PC-3 (cell line): ENCODE data around the gene CUTA. TPM values are rescaled to one million over a fixed set of nuclear protein-coding genes. Genes with fewer than 3 reads are reported as not detected.
A peak's percentile ranks its signal among the peaks of the same experiment; 100 is the strongest.

ENCODE experiments used
- ATAC-seq: fragments of 200-7000 bp; cut with Tn5 transposase; 2 replicates; pipeline ENCODE4 v1.9.1; 2020; ENCODE audit warnings: mild to moderate bottlenecking, moderate library complexity
- BruUV-seq: library from RNA; stranded (reverse); fragments of 400-500 nt; replicated peaks from 2 replicates; lab custom pipeline; 2021; lab: Mats Ljungman, UMichigan
- CTCF ChIA-PET: fragments of 300-600 bp; sonication (Branson Sonifier 250); formaldehyde crosslinking; loops from one replicate; lab custom pipeline; 2022; ENCODE audit warnings: antibody characterized with exemption; lab: Charles Lee
- POLR2A ChIA-PET: fragments of 300-600 bp; sonication (Branson Sonifier 250); formaldehyde crosslinking; loops from one replicate; lab custom pipeline; 2022; ENCODE audit warnings: antibody characterized with exemption; ENCODE audit not compliant: unreplicated experiment; lab: Charles Lee
- DNase-seq: peaks from one replicate; pipeline ENCODE4 v3.0.0-alpha.2; 2015
- H2AFZ ChIP-seq: fragments of 300-600 bp; sonication (generic); 2 replicates; pipeline ENCODE4 v1.6.0; 2016; ENCODE audit warnings: antibody characterized with exemption, low read length
- H3F3A ChIP-seq: fragments of 300-600 bp; sonication (generic); one replicate; pipeline ENCODE4 v1.6.0; 2017; ENCODE audit warnings: antibody characterized with exemption, low read length, control low read depth, mild to moderate bottlenecking; ENCODE audit not compliant: unreplicated experiment
- H3K27ac ChIP-seq: fragments of 300-600 bp; sonication (generic); 2 replicates; pipeline ENCODE4 v1.5.1; 2016; ENCODE audit warnings: mild to moderate bottlenecking, low read length
- H3K27me3 ChIP-seq: fragments of 300-600 bp; sonication (generic); 2 replicates; pipeline ENCODE4 v1.6.1; 2016; ENCODE audit warnings: low read length, mixed read lengths
- H3K36me3 ChIP-seq: fragments of 300-600 bp; sonication (generic); 2 replicates; pipeline ENCODE4 v1.6.1; 2016; ENCODE audit warnings: low read depth, mixed run types, low read length, mixed read lengths
- H3K4me1 ChIP-seq: fragments of 300-600 bp; sonication (generic); 2 replicates; pipeline ENCODE4 v1.5.1; 2016; ENCODE audit warnings: low read length; ENCODE audit not compliant: insufficient read depth
- H3K4me2 ChIP-seq: fragments of 300-600 bp; sonication (generic); 2 replicates; pipeline ENCODE4 v1.6.0; 2016; ENCODE audit warnings: low read length
- H3K4me3 ChIP-seq: fragments of 300-600 bp; sonication (generic); 2 replicates; pipeline ENCODE4 v1.5.1; 2016; ENCODE audit warnings: mild to moderate bottlenecking, low read length, mixed read lengths
- H3K79me2 ChIP-seq: fragments of 300-600 bp; sonication (generic); 2 replicates; pipeline ENCODE4 v1.6.1; 2017; ENCODE audit warnings: low read length, mixed read lengths
- H3K9ac ChIP-seq: fragments of 300-600 bp; sonication (generic); 2 replicates; pipeline ENCODE4 v1.6.0; 2016; ENCODE audit warnings: mild to moderate bottlenecking, low read length
- H3K9me2 ChIP-seq: fragments of 300-600 bp; sonication (generic); replicated peaks from 2 replicates; pipeline ENCODE4 v1.6.1; 2016; ENCODE audit warnings: mixed run types, low read length, mixed read lengths
- H3K9me3 ChIP-seq: fragments of 300-600 bp; sonication (generic); 2 replicates; pipeline ENCODE4 v1.6.1; 2016; ENCODE audit warnings: low read length, mixed read lengths
- H4K20me1 ChIP-seq: fragments of 300-600 bp; sonication (generic); 2 replicates; pipeline ENCODE4 v1.6.1; 2016; ENCODE audit warnings: low read length, mixed read lengths
- EZH2 ChIP-seq: fragments of 300-600 bp; sonication (generic); IDR thresholded peaks from one replicate; pipeline ENCODE4 v1.6.1; 2017; ENCODE audit warnings: antibody characterized with exemption, mild to moderate bottlenecking, low read length; ENCODE audit not compliant: unreplicated experiment
- EZH2phosphoT487 ChIP-seq: fragments of 300-600 bp; sonication (generic); IDR thresholded peaks from 2 replicates; pipeline ENCODE4 v1.6.1; 2018; ENCODE audit warnings: mild to moderate bottlenecking, antibody characterized with exemption, low read length, borderline replicate concordance
- intact Hi-C: fragments of 100-400 bp; cut with micrococcal nuclease; formaldehyde crosslinking; loops from 2 replicates; pipeline ENCODE4 v1.9.0; 2023
- total RNA-seq: library from RNA; depleted of rRNA; stranded (reverse); fragments of >200 nt; gene quantifications from 2 replicates; pipeline ENCODE4 v1.2.3, GENCODE V29; 2014
- TF ChIP-seq, protein P1 (sequence below): fragments of 300-600 bp; sonication (generic); conservative IDR thresholded peaks from 2 replicates; pipeline ENCODE4 v1.5.1; 2017; ENCODE audit warnings: antibody characterized with exemption, low read depth, mild to moderate bottlenecking, low read length

The CUTA gene
- total RNA-seq, 1 experiment from 2014 or later = 242 TPM

- Histone ChIP-seq H3K4me1 (peaks cover 30% of the 10 kb centered on the region), H3K9me3 (no peaks in the 10 kb centered on the region), H3K27ac (no peak within 1 kb of the TSS), H3K4me2 (peak within 1 kb of the TSS; percentile 42), H2AFZ (no peak within 1 kb of the TSS), H3K9me2 (no peaks in the 10 kb centered on the region), H3K27me3 (no peaks in the 10 kb centered on the region), H3K9ac (no peak within 1 kb of the TSS), H3F3A (no peaks in the 10 kb centered on the region), H3K4me3 (no peak within 1 kb of the TSS), H3K79me2 (peaks cover 27% of the 10 kb centered on the region), H3K36me3 (peaks cover 8% of the 10 kb centered on the region; the same call in 1 of the 2 replicates), H4K20me1 (no peaks in the 10 kb centered on the region)
- intact Hi-C loops = loop anchor here (10.0 kb wide), 1 partner anchor 215 kb away; the partner anchor contains the start of genes HSD17B8, RING1, RXRB and SLC39A7
- DNase-seq (no peak), ATAC-seq (no peak)
- ChIA-PET POLR2A (no interaction called here), CTCF (no interaction called here)
- BruUV-seq = no TSS peak
- TF ChIP-seq EZH2phosphoT487 = no peak
- TF ChIP-seq, protein P1, sequence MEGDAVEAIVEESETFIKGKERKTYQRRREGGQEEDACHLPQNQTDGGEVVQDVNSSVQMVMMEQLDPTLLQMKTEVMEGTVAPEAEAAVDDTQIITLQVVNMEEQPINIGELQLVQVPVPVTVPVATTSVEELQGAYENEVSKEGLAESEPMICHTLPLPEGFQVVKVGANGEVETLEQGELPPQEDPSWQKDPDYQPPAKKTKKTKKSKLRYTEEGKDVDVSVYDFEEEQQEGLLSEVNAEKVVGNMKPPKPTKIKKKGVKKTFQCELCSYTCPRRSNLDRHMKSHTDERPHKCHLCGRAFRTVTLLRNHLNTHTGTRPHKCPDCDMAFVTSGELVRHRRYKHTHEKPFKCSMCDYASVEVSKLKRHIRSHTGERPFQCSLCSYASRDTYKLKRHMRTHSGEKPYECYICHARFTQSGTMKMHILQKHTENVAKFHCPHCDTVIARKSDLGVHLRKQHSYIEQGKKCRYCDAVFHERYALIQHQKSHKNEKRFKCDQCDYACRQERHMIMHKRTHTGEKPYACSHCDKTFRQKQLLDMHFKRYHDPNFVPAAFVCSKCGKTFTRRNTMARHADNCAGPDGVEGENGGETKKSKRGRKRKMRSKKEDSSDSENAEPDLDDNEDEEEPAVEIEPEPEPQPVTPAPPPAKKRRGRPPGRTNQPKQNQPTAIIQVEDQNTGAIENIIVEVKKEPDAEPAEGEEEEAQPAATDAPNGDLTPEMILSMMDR = no peak
- TF ChIP-seq EZH2 = no peak
Measured at GRCh38 chr6:33419580-33420490, 1.9 kb upstream of the CUTA start, which contains the start of gene SYNGAP1. Gene SYNGAP1 (plus strand): TSS chr6:33420065. CDS start chr6:33420265, 200 bp downstream.

GRCh38 chr6:33418690-33419291 lies 884 bp upstream of the CUTA start:
- BruUV-seq = TSS peak; percentile 75
- Histone ChIP-seq H3K4me1 (peaks cover 28% of the 10 kb centered on the region), H3K27me3 (no peaks in the 10 kb centered on the region), H3F3A (no peaks in the 10 kb centered on the region), H4K20me1 (no peaks in the 10 kb centered on the region), H3K4me3 (peak overlapping the region; percentile 47; the same call in 1 of the 2 replicates), H3K9me2 (no peaks in the 10 kb centered on the region), H3K27ac (peak overlapping the region; percentile 44), H3K36me3 (peaks cover 11% of the 10 kb centered on the region; the same call in 1 of the 2 replicates), H3K9ac (peak overlapping the region; percentile 46), H3K9me3 (no peaks in the 10 kb centered on the region), H3K79me2 (peaks cover 27% of the 10 kb centered on the region), H2AFZ (peak overlapping the region; percentile 76), H3K4me2 (peak overlapping the region; percentile 99)
- CTCF ChIA-PET = no interaction called here
- no peak for ATAC-seq
- DNase-seq = no peak
- intact Hi-C loops = loop anchor here (1.0 to 10.0 kb wide), 2 partner anchors 8 to 214 kb away; partner anchors contain the start of genes HSD17B8, RING1, RXRB and SLC39A7
- POLR2A ChIA-PET = interaction anchor here (0.6 kb wide), 1 partner anchor 649 kb away, joined by 3 read pairs; no protein-coding TSS in a partner anchor
- TF ChIP-seq, protein P1 = no peak; the same call in 1 of the 2 replicates
- TF ChIP-seq EZH2phosphoT487 (no peak), EZH2 (no peak)
